ENCODE results near the gene PLIN1. TPM values are rescaled to one million over a fixed set of nuclear protein-coding genes. Genes with fewer than 3 reads are reported as not detected.

Gene PLIN1
- total RNA-seq, 4 donors from 2014 or later: 4.6 to 48.3 (median 11.9) TPM

DNA sequence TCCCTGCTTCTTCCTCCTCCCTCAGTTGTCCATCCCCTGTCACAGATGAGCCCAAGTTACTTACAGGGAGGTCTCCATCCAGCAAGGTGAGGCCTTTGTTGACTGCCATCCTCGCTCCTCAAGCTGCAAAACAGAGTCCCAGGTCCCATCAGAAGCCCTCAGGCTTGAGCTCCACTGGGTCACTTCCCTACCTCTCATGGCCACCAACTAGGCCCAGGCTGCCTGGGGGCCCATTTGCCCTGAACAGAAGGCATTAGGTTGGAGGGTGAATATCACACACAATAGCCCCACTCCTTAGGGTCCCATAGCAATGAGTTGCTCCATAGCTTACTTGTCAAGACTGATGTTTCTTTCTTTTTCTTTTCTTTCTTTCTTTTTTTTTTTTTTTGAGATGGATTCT lies 1.8 kb downstream of the PLIN1 start:
- no peak overlapping the region for H3K27ac ChIP-seq
- TF ChIP-seq, protein P1, sequence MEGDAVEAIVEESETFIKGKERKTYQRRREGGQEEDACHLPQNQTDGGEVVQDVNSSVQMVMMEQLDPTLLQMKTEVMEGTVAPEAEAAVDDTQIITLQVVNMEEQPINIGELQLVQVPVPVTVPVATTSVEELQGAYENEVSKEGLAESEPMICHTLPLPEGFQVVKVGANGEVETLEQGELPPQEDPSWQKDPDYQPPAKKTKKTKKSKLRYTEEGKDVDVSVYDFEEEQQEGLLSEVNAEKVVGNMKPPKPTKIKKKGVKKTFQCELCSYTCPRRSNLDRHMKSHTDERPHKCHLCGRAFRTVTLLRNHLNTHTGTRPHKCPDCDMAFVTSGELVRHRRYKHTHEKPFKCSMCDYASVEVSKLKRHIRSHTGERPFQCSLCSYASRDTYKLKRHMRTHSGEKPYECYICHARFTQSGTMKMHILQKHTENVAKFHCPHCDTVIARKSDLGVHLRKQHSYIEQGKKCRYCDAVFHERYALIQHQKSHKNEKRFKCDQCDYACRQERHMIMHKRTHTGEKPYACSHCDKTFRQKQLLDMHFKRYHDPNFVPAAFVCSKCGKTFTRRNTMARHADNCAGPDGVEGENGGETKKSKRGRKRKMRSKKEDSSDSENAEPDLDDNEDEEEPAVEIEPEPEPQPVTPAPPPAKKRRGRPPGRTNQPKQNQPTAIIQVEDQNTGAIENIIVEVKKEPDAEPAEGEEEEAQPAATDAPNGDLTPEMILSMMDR (IDR thresholded peaks at IDR 0.05): no peak
- no peak for TF ChIP-seq POLR2AphosphoS5 (IDR thresholded peaks at IDR 0.05)
- H3K9me3 ChIP-seq: no peaks in the 10 kb centered on the region
- H3K4me1 ChIP-seq: peaks cover 13 to 24% (median 17%) of the 10 kb centered on the region in 4 donors
- H3K27me3 ChIP-seq: no peaks in the 10 kb centered on the region
- no peak for DNase-seq
- no peak overlapping the region for H3K4me3 ChIP-seq
- WGBS, 2 donors (ENCODE audit: low coverage in 1 of 2): 89% methylated on average over 1 of the region's 1 CpG; no CpG with 5 or more reads in 1 of the 2 donors
- H3K36me3 ChIP-seq: no peaks in the 10 kb centered on the region
- intact Hi-C loops (cut with DNase I; ENCODE audit: low total_unique reads) (no loop called here), in situ Hi-C loops (cut with MboI; ENCODE audit: low pct_ligation_motif_present in 1 of 4, low pct_unique_long_range_greater_than_20kb in 1 of 4, low sequenced_read_pairs in 3 of 4) (no loop called here)

DNA sequence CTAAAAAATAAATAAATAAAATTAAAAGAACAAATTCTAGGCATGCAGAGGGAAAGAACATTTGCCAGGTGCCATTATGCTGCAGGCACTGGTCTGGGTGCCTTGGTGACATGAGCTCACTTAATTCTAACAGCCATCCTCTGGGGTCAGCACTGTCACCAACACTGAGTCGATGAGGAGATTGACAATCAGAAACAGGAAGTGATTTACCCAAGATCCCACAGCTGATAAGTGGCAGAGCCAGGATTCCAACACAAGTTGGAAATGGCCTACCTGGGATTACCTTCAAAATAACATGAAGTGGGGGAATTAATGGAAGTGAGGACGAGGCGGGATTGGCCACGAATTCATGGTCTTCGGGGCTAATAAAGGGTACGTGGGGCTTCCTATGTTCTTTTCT lies 3.6 kb downstream of the PLIN1 start:
- WGBS, 2 donors (ENCODE audit: low coverage in 1 of 2): 89% methylated on average over 5 to 6 of the region's 6 CpGs
- in situ Hi-C loops (cut with MboI; ENCODE audit: low pct_ligation_motif_present in 1 of 4, low pct_unique_long_range_greater_than_20kb in 1 of 4, low sequenced_read_pairs in 3 of 4) (no loop called here), intact Hi-C loops (cut with DNase I; ENCODE audit: low total_unique reads) (no loop called here)
- no peaks in the 10 kb centered on the region for H3K9me3 ChIP-seq
- no peak overlapping the region for H3K4me3 ChIP-seq
- no peak overlapping the region for H3K27ac ChIP-seq
- no peaks in the 10 kb centered on the region for H3K27me3 ChIP-seq
- TF ChIP-seq POLR2AphosphoS5 (IDR thresholded peaks at IDR 0.05) (no peak), POLR2A (IDR thresholded peaks at IDR 0.05) (no peak), EP300 (IDR thresholded peaks at IDR 0.05; ENCODE audit: low read depth) (no peak)
- TF ChIP-seq, protein P1 (IDR thresholded peaks at IDR 0.05): no peak
- no peak for DNase-seq
- H3K36me3 ChIP-seq: no peaks in the 10 kb centered on the region
- peaks cover 6 to 14% (median 9%) of the 10 kb centered on the region in 4 donors for H3K4me1 ChIP-seq

DNA sequence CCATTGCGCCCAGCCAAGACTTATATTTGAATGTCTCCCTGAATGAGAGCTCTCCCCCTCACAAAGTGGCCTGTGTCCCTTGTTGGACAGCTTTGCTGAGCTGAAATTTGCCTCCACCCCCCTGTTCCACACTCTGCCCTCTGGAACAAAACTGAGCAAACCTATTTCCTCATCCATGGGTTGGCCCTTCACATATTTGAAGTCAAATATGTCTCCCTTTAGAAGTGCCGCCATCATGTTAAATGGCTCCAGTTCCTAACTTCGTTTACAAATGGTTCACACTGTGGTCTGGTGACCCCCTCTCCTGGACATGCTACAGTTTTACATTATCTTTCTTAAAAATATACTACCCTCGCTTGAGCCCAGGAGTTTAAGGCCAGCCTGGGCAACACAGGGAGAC lies 4.6 kb downstream of the PLIN1 start:
- Histone ChIP-seq H3K27ac (no peak overlapping the region), H3K9me3 (no peaks in the 10 kb centered on the region), H3K4me1 (peaks cover 0 to 4% (median under 1%) of the 10 kb centered on the region in 4 donors), H3K27me3 (no peaks in the 10 kb centered on the region), H3K4me3 (no peak overlapping the region), H3K36me3 (no peaks in the 10 kb centered on the region)
- WGBS, 2 donors (ENCODE audit: low coverage in 1 of 2): 63 to 88% methylated on average over 3 to 4 of the region's 4 CpGs
- no peak for TF ChIP-seq EP300 (IDR thresholded peaks at IDR 0.05; ENCODE audit: low read depth)
- TF ChIP-seq POLR2AphosphoS5 (IDR thresholded peaks at IDR 0.05): no peak
- TF ChIP-seq, protein P1 (IDR thresholded peaks at IDR 0.05): no peak
- TF ChIP-seq POLR2A (IDR thresholded peaks at IDR 0.05): no peak
- in situ Hi-C loops (cut with MboI; ENCODE audit: low pct_ligation_motif_present in 1 of 4, low pct_unique_long_range_greater_than_20kb in 1 of 4, low sequenced_read_pairs in 3 of 4): no loop called here
- DNase-seq: no peak
- intact Hi-C loops (cut with DNase I; ENCODE audit: low total_unique reads): no loop called here

DNA sequence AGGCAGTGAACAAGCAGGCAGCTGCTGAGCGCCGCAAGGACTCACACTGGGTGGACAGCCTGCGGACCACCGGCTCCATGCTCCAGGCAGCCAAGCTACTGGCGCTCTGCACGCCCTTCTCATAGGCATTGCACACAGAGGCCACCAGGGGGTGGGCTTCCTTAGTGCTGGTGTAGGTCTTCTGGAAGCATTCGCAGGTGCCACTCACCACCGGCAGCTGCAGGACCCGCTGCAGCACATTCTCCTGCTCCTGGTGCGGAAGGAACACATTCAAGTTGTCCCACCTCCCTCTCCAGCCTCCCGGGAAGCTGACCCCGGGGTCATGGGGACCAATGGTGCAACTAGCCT lies 6.0 kb downstream of the PLIN1 start:
- no peak overlapping the region for H3K27ac ChIP-seq
- intact Hi-C loops (cut with DNase I; ENCODE audit: low total_unique reads): no loop called here
- no peaks in the 10 kb centered on the region for H3K36me3 ChIP-seq
- no peak for DNase-seq
- H3K27me3 ChIP-seq: no peaks in the 10 kb centered on the region
- 72 to 82% methylated on average over 2 to 12 of the region's 12 CpGs for WGBS, 2 donors (ENCODE audit: low coverage in 1 of 2)
- H3K9me3 ChIP-seq: no peaks in the 10 kb centered on the region
- in situ Hi-C loops (cut with MboI; ENCODE audit: low pct_ligation_motif_present in 1 of 4, low pct_unique_long_range_greater_than_20kb in 1 of 4, low sequenced_read_pairs in 3 of 4): no loop called here
- no peak overlapping the region for H3K4me3 ChIP-seq
- no peak for TF ChIP-seq POLR2A (IDR thresholded peaks at IDR 0.05)
- TF ChIP-seq, protein P1 (IDR thresholded peaks at IDR 0.05): peak in 3 of 5 experiments; percentile 26 to 29 (median 29)
- H3K4me1 ChIP-seq: no peaks in the 10 kb centered on the region

All from transverse colon (tissue), 4 donors.